Hepatocyte (in vitro differentiated cells): ENCODE data around the gene EIF4G3. TPM values are rescaled to one million over a fixed set of nuclear protein-coding genes. Genes with fewer than 3 reads are reported as not detected.

Source experiments
- DNase-seq: peaks from one replicate; pipeline ENCODE4 v3.0.0-alpha.2; 2016; ENCODE audit warnings: low spot score
- H2AFZ ChIP-seq: fragments of 200-600 bp; sonication (generic); 2 replicates; pipeline ENCODE4 v1.6.0; 2016; ENCODE audit warnings: antibody characterized with exemption, mild to moderate bottlenecking
- H3K27ac ChIP-seq: fragments of 200-600 bp; sonication (generic); 2 replicates; pipeline ENCODE4 v1.5.1; 2016; ENCODE audit warnings: mild to moderate bottlenecking
- H3K27me3 ChIP-seq: fragments of 200-600 bp; sonication (generic); 2 replicates; pipeline ENCODE4 v1.6.1; 2016
- H3K36me3 ChIP-seq: fragments of 200-600 bp; sonication (generic); replicated peaks from 2 replicates; pipeline ENCODE4 v1.5.1; 2016; ENCODE audit warnings: low read depth; ENCODE audit not compliant: insufficient read depth
- H3K4me1 ChIP-seq: fragments of 200-600 bp; sonication (generic); 2 replicates; pipeline ENCODE4 v1.5.1; 2016; ENCODE audit warnings: mild to moderate bottlenecking, moderate library complexity; ENCODE audit not compliant: insufficient read depth
- H3K4me2 ChIP-seq: fragments of 200-600 bp; sonication (generic); 2 replicates; pipeline ENCODE4 v1.6.0; 2016
- H3K4me3 ChIP-seq: fragments of 200-600 bp; sonication (generic); 2 replicates; pipeline ENCODE4 v1.5.1; 2016; ENCODE audit warnings: mild to moderate bottlenecking
- H3K79me2 ChIP-seq: fragments of 200-600 bp; sonication (generic); 2 replicates; pipeline ENCODE4 v1.6.0; 2017; ENCODE audit warnings: mild to moderate bottlenecking
- H3K9me2 ChIP-seq: fragments of 200-600 bp; sonication (generic); replicated peaks from 2 replicates; pipeline ENCODE4 v1.6.0; 2017; ENCODE audit warnings: mild to moderate bottlenecking; ENCODE audit not compliant: insufficient read depth
- H3K9me3 ChIP-seq: fragments of 200-600 bp; sonication (generic); 2 replicates; pipeline ENCODE4 v1.5.1; 2016; ENCODE audit warnings: low read depth, mild to moderate bottlenecking
- H4K20me1 ChIP-seq: fragments of 200-600 bp; sonication (generic); 2 replicates; pipeline ENCODE4 v1.6.0; 2016; ENCODE audit warnings: mild to moderate bottlenecking; ENCODE audit not compliant: insufficient read depth, poor library complexity, severe bottlenecking
- EZH2 ChIP-seq: fragments of 200-600 bp; sonication (generic); IDR thresholded peaks from 2 replicates; pipeline ENCODE4 v1.6.1; 2016; ENCODE audit warnings: antibody characterized with exemption, mild to moderate bottlenecking, borderline replicate concordance
- EZH2phosphoT487 ChIP-seq: fragments of 200-600 bp; sonication (generic); IDR thresholded peaks from one replicate; pipeline ENCODE4 v1.6.1; 2018; ENCODE audit warnings: antibody characterized with exemption, mild to moderate bottlenecking, low read depth, moderate library complexity; ENCODE audit not compliant: unreplicated experiment, severe bottlenecking
- whole genome bisulfite sequencing: methylation state at CpG from one replicate; pipeline ENCODE4 v1.1.6; 2016; ENCODE audit warnings: low lambda C conversion rate; ENCODE audit errors: missing lambda C conversion rate; 5-methylcytosine and 5-hydroxymethylcytosine counted together
- polyA plus RNA-seq: library from polyadenylated mRNA; unstranded; fragments of >200 nt; fragmentation: Nextera tagmentation; extraction: Ambion mirVana; gene quantifications from 2 replicates; pipeline ENCODE4 v1.2.1, GENCODE V29; 2016
- total RNA-seq: library from RNA; depleted of rRNA; stranded (reverse); fragments of >200 nt; gene quantifications from 2 replicates; pipeline ENCODE4 v1.2.3, GENCODE V29; 2014
- TF ChIP-seq, protein P1 (sequence below): fragments of 200-600 bp; sonication (generic); IDR thresholded peaks from 2 replicates; pipeline ENCODE4 v1.5.1; 2016; ENCODE audit warnings: antibody characterized with exemption, mild to moderate bottlenecking; ENCODE audit not compliant: poor library complexity

The EIF4G3 gene
- 42.2 and 48.5 TPM in 2 replicates for total RNA-seq
- 31.2 and 33.4 TPM in 2 replicates for polyA plus RNA-seq

- peak within 1 kb of the TSS; percentile 85 for H3K27ac ChIP-seq
- H3K4me1 ChIP-seq = peaks cover 12% of the 10 kb centered on the region
- H3K36me3 ChIP-seq = no peaks in the 10 kb centered on the region
- peak within 1 kb of the TSS; percentile 51 for H3K4me3 ChIP-seq
- H3K4me2 ChIP-seq = peak within 1 kb of the TSS; percentile 80
- H2AFZ ChIP-seq = peak within 1 kb of the TSS; percentile 72
- no peaks in the 10 kb centered on the region for H3K9me2 ChIP-seq
- H3K79me2 ChIP-seq = peaks cover 39% of the 10 kb centered on the region
- TF ChIP-seq EZH2 = no peak
- TF ChIP-seq, protein P1, sequence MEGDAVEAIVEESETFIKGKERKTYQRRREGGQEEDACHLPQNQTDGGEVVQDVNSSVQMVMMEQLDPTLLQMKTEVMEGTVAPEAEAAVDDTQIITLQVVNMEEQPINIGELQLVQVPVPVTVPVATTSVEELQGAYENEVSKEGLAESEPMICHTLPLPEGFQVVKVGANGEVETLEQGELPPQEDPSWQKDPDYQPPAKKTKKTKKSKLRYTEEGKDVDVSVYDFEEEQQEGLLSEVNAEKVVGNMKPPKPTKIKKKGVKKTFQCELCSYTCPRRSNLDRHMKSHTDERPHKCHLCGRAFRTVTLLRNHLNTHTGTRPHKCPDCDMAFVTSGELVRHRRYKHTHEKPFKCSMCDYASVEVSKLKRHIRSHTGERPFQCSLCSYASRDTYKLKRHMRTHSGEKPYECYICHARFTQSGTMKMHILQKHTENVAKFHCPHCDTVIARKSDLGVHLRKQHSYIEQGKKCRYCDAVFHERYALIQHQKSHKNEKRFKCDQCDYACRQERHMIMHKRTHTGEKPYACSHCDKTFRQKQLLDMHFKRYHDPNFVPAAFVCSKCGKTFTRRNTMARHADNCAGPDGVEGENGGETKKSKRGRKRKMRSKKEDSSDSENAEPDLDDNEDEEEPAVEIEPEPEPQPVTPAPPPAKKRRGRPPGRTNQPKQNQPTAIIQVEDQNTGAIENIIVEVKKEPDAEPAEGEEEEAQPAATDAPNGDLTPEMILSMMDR = no peak
- no peak for TF ChIP-seq EZH2phosphoT487
- peaks cover 13% of the 10 kb centered on the region for H4K20me1 ChIP-seq
- no peaks in the 10 kb centered on the region for H3K9me3 ChIP-seq
- WGBS = 6% methylated on average over 55 of the region's 90 CpGs
- H3K27me3 ChIP-seq = no peaks in the 10 kb centered on the region
- DNase-seq = peak; percentile 97
Measured at GRCh38 chr1:21176586-21177555, at the start of gene EIF4G3. TSS of gene EIF4G3 (minus strand) at chr1:21176897. CDS start at chr1:21002742, 174,155 bp downstream.

- Histone ChIP-seq H3K4me1 (no peaks in the 10 kb centered on the region), H3K9me2 (no peaks in the 10 kb centered on the region), H3K36me3 (no peaks in the 10 kb centered on the region), H3K27me3 (no peaks in the 10 kb centered on the region), H3K79me2 (no peaks in the 10 kb centered on the region), H3K4me3 (no peak overlapping the region), H3K4me2 (no peak overlapping the region), H3K9me3 (no peaks in the 10 kb centered on the region), H4K20me1 (no peaks in the 10 kb centered on the region), H3K27ac (no peak overlapping the region), H2AFZ (no peak overlapping the region)
- WGBS = 99% methylated on average over 33 of the region's 33 CpGs
- DNase-seq = no peak
- TF ChIP-seq EZH2 (no peak), EZH2phosphoT487 (no peak)
- TF ChIP-seq, protein P1 = no peak
Measured at GRCh38 chr1:21225065-21225464, 48.4 kb upstream of the EIF4G3 start.

DNA sequence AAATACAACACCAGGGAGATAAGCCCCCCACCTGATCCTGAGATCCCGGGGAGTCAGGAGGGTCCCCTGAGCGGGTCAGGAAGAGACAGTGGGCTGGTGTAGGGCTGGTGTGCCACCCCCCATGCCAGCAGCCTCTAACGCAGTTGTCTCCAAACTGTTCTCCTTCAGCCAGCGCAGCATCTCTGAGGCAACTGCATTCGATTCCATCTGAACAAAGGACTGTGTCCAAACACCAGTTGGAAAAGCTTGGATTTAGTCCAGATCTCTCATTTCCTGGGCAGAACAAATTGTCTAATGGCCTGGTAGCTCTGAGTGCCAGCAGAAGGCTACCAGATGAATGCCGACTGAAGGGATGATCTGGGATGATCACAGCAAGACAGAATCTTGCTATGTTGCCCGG lies 44.1 kb upstream of the EIF4G3 start:
- H3K79me2 ChIP-seq = no peaks in the 10 kb centered on the region
- H4K20me1 ChIP-seq = no peaks in the 10 kb centered on the region
- no peaks in the 10 kb centered on the region for H3K36me3 ChIP-seq
- no peak overlapping the region for H3K4me3 ChIP-seq
- TF ChIP-seq EZH2 (no peak), EZH2phosphoT487 (no peak)
- TF ChIP-seq, protein P1 = no peak
- no peaks in the 10 kb centered on the region for H3K4me1 ChIP-seq
- no peaks in the 10 kb centered on the region for H3K9me2 ChIP-seq
- H3K27ac ChIP-seq = no peak overlapping the region
- H3K9me3 ChIP-seq = no peaks in the 10 kb centered on the region
- H2AFZ ChIP-seq = no peak overlapping the region
- no peak for DNase-seq
- 85% methylated on average over 7 of the region's 7 CpGs for WGBS
- H3K27me3 ChIP-seq = no peaks in the 10 kb centered on the region
- H3K4me2 ChIP-seq = no peak overlapping the region
